Cardiac fibroblast (primary cell): ENCODE results near the gene DCC.

Experiments used
- DNase-seq, 2 donors: peaks; one replicate each; pipeline versions ENCODE4 v3.0.0 to v3.0.0-alpha.2; 2010; ENCODE audit warnings: low read depth in 2 of 2
- H3K4me3 ChIP-seq, 2 donors: replicated peaks in 1 of 2; 1 replicate in 1 of 2; 2 replicates in 1 of 2; pipeline ENCODE4 v1.5.1; 2011; ENCODE audit warnings: low read depth in 2 of 2, low read length in 2 of 2, mild to moderate bottlenecking in 2 of 2, moderate library complexity in 1 of 2
- TF ChIP-seq, protein P1 (sequence below): IDR thresholded peaks from one replicate; pipeline ENCODE4 v1.5.1; 2011; ENCODE audit warnings: low read depth, mild to moderate bottlenecking, low read length, inconsistent platforms

DCC gene

DNA sequence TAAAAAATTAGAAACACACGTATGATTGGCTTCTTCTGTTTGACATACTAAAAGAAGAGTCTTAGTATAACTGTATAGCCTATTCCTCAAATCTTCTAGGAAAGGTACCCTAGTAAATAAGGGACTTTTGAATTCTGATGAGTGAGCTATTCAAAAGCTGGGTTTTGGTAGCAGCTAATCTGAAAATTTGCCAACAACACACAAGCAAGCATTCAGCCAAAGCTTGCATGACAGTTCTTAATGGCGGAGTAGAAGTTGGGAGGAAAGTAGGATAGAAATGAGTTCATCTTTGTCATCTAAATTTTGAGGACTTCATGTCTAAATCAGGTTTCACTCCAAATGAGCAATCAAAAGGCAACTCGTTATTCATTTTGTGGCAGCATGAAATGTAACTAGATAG lies 1071.5 kb downstream of the DCC start:
- no peak overlapping the region for H3K4me3 ChIP-seq
- TF ChIP-seq, protein P1, sequence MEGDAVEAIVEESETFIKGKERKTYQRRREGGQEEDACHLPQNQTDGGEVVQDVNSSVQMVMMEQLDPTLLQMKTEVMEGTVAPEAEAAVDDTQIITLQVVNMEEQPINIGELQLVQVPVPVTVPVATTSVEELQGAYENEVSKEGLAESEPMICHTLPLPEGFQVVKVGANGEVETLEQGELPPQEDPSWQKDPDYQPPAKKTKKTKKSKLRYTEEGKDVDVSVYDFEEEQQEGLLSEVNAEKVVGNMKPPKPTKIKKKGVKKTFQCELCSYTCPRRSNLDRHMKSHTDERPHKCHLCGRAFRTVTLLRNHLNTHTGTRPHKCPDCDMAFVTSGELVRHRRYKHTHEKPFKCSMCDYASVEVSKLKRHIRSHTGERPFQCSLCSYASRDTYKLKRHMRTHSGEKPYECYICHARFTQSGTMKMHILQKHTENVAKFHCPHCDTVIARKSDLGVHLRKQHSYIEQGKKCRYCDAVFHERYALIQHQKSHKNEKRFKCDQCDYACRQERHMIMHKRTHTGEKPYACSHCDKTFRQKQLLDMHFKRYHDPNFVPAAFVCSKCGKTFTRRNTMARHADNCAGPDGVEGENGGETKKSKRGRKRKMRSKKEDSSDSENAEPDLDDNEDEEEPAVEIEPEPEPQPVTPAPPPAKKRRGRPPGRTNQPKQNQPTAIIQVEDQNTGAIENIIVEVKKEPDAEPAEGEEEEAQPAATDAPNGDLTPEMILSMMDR, result no peak
- no peak for DNase-seq

DNA sequence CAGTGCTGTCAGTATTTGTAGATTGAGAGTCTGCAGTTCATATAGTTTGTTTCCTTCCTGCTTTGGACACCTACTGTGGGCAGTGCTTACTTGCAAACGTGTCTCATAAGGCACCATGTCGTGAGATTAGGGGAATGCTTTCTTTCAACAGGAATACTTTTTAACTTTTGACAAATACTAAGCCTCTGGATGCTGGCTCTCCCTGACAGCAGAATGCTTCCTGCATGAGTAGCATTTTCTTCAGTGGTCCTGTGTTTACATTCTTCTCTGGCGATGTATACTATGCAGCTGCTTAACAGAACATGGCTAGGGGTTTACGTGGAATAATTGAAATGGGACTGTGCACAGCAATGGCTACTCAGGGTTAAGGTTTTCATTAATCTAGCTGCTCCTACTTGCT lies 1077.0 kb downstream of the DCC start:
- H3K4me3 ChIP-seq, result no peak overlapping the region
- no peak for DNase-seq
- TF ChIP-seq, protein P1, result no peak

DNA sequence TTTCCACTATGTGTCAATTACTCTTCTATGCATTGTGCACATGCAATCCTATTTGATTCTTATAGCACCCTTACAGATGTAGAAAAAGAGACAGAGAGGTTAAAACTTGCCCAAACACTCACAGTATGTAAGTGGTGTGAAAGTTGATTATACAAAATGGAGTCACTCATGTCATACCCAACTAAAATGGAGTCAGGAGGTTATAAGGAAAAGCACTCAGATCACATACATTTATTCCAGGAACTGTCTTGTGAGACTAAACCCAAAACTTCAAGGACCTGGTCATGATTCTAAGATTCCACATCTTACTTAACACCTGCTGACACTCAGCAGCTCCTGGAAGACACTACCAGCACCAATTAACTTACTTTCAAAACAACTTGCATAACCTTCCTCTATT lies 1081.9 kb downstream of the DCC start:
- TF ChIP-seq, protein P1, result no peak
- DNase-seq, result no peak
- H3K4me3 ChIP-seq, result no peak overlapping the region

DNA sequence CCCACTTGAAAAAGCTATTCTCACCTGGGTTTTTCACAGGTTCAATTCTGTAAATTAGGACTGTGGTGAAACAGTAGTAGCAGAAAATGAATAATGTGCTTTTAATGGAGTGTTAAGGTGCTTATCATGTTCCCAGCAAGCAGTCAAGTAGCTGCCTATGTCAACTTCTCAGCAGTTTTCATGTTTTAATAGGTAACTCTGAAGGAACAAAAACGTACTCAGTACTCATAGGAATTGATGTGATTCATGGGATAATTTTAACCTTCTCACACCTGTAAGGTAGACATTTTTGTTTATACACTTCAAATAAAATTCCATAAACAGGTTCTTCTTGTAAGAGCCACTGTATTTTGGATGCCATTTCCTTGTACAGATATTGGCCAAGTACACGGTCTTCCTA lies 1082.9 kb downstream of the DCC start:
- H3K4me3 ChIP-seq, result no peak overlapping the region
- no peak for DNase-seq
- TF ChIP-seq, protein P1, result no peak

DNA sequence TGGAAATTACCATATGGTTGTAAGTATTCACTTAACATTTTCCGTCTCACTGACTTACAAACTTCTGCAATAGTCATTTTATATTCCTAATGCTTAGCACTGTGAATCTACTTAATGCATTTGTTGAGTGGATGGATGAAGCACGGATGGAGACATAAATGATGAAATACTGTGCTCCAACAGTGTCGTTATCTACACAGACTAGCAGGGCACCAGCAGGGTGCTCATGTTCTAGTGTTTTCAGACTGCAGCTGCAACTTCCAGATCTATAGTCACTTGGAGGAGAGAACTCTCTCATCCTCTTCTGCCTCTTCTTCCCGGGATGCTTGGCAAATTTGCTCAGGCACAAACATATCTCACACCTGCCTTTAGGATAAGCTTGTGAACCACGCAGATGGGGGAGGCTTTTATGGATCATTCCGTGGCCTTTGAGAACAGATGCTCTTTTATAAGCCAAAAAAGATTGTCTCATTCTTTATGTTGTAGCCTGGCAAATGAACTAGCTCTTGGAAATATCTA lies 1086.7 kb downstream of the DCC start:
- no peak overlapping the region for H3K4me3 ChIP-seq
- TF ChIP-seq, protein P1, result no peak

DNA sequence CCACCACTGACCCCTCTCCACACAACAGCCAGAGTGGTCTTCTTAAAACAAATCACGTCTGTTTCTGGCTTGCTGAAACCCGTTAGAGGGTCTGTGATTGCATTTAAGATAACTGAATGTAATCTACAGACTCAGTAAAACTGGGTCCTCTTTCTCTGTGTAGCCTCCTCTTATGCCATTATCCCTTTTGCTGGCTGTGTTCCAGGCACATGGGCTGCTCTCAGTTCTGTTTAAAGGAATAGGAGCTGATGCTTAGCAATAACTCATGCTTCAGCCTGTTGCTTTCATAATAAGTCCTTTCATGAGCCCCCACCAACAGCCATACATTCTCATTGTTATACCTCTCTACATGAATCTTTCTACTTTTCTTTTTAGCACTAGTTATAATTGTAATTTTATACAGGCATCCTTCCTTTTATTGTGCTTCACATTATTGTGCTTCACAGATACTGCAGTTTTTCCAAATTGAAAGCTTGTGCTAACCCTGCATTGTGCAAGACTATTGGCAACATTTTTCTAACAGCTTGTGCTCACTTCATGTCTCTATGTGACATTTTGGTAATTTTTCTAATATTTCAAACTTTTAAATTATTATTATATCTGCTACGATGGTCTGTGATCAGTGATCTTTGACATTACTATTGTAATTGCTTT lies 1101.9 kb downstream of the DCC start:
- no peak for DNase-seq
- H3K4me3 ChIP-seq, result no peak overlapping the region
- TF ChIP-seq, protein P1, result no peak

More for the DNA sequence above, 1086.7 kb downstream of the DCC start:
- no peak for DNase-seq

DNA sequence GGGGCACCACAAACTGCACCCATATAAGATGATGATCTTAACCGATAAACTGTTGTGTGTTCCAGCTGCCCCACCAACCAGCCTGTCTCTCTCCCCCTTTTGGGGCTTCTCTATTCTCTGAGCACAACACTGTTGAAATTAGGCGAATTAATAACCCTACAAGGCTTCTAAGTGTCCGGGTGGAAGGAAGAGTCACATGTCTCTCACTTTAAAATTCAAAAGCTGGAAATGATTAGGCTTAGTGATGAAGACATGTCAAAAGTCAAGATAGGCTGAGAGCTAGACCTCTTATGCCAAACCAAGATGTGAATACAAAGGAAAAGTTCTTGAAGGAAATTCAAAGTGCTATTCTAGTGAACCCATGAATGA lies 1102.4 kb downstream of the DCC start:
- no peak overlapping the region for H3K4me3 ChIP-seq
- TF ChIP-seq, protein P1, result no peak
- DNase-seq, result no peak
